Adipocyte (in vitro differentiated cells): ENCODE results near the gene FHAD1.

Experiments
- DNase-seq: peaks from one replicate; pipeline ENCODE4 v3.0.0-alpha.2; 2015; ENCODE audit warnings: low read depth
- H3K27me3 ChIP-seq: replicated peaks from 2 replicates; pipeline ENCODE4 v1.7.0; 2013; ENCODE audit warnings: mild to moderate bottlenecking, low read length, moderate library complexity; ENCODE audit not compliant: control insufficient read depth, insufficient read depth
- H3K36me3 ChIP-seq: 2 replicates; pipeline ENCODE4 v1.7.0; 2013; ENCODE audit warnings: low read length, mild to moderate bottlenecking, moderate library complexity; ENCODE audit not compliant: control insufficient read depth, insufficient read depth, severe bottlenecking
- H3K4me1 ChIP-seq: 2 replicates; pipeline ENCODE4 v1.7.0; 2013; ENCODE audit warnings: mild to moderate bottlenecking, low read length, moderate library complexity; ENCODE audit not compliant: control insufficient read depth, insufficient read depth
- H3K4me3 ChIP-seq: 2 replicates; pipeline ENCODE4 v1.7.0; 2013; ENCODE audit warnings: mild to moderate bottlenecking, low read length, moderate library complexity
- H3K9ac ChIP-seq: 2 replicates; pipeline ENCODE4 v1.7.0; 2013; ENCODE audit warnings: mild to moderate bottlenecking, low read length, moderate library complexity
- H3K9me3 ChIP-seq: 2 replicates; pipeline ENCODE4 v1.7.0; 2013; ENCODE audit warnings: mild to moderate bottlenecking, low read length, moderate library complexity; ENCODE audit not compliant: control insufficient read depth

FHAD1 gene

GRCh38 chr1:15236746-15237145, 10.3 kb upstream of the FHAD1 start:
- no peaks in the 10 kb centered on the region for H3K9me3 ChIP-seq
- peaks cover 39% of the 10 kb centered on the region for H3K27me3 ChIP-seq
- no peak overlapping the region for H3K4me3 ChIP-seq
- H3K36me3 ChIP-seq: no peaks in the 10 kb centered on the region
- no peak overlapping the region for H3K9ac ChIP-seq
- no peak for DNase-seq
- H3K4me1 ChIP-seq: no peaks in the 10 kb centered on the region

- Histone ChIP-seq H3K9me3 (no peaks in the 10 kb centered on the region), H3K4me3 (no peak overlapping the region), H3K27me3 (peaks cover 57% of the 10 kb centered on the region), H3K9ac (no peak overlapping the region), H3K36me3 (no peaks in the 10 kb centered on the region), H3K4me1 (no peaks in the 10 kb centered on the region)
- DNase-seq: no peak
These were observed 8.2 kb upstream of the FHAD1 start for GRCh38 chr1:15238789-15239188.

- no peak for DNase-seq
- Histone ChIP-seq H3K36me3 (no peaks in the 10 kb centered on the region), H3K4me3 (no peak overlapping the region), H3K9me3 (peaks cover 7% of the 10 kb centered on the region), H3K27me3 (peaks cover 46% of the 10 kb centered on the region), H3K9ac (no peak overlapping the region), H3K4me1 (peaks cover 13% of the 10 kb centered on the region)
These were observed 4.3 kb upstream of the FHAD1 start for GRCh38 chr1:15242766-15243165.

GRCh38 chr1:15243275-15244043, 3.6 kb upstream of the FHAD1 start:
- Histone ChIP-seq H3K27me3 (peaks cover 52% of the 10 kb centered on the region), H3K9me3 (peaks cover 7% of the 10 kb centered on the region), H3K4me1 (peaks cover 13% of the 10 kb centered on the region), H3K9ac (no peak overlapping the region), H3K4me3 (no peak overlapping the region), H3K36me3 (no peaks in the 10 kb centered on the region)
- DNase-seq: no peak

GRCh38 chr1:15244813-15245212, 2.2 kb upstream of the FHAD1 start:
- peaks cover 60% of the 10 kb centered on the region for H3K27me3 ChIP-seq
- DNase-seq: no peak
- H3K4me1 ChIP-seq: peaks cover 13% of the 10 kb centered on the region
- H3K36me3 ChIP-seq: no peaks in the 10 kb centered on the region
- no peak overlapping the region for H3K9ac ChIP-seq
- H3K9me3 ChIP-seq: peaks cover 7% of the 10 kb centered on the region
- no peak overlapping the region for H3K4me3 ChIP-seq

GRCh38 chr1:15245593-15246360, 1.2 kb upstream of the FHAD1 start:
- peaks cover 7% of the 10 kb centered on the region for H3K9me3 ChIP-seq
- no peaks in the 10 kb centered on the region for H3K36me3 ChIP-seq
- H3K9ac ChIP-seq: no peak overlapping the region
- no peak overlapping the region for H3K4me3 ChIP-seq
- DNase-seq: peak; percentile 45
- H3K4me1 ChIP-seq: peaks cover 13% of the 10 kb centered on the region
- peaks cover 63% of the 10 kb centered on the region for H3K27me3 ChIP-seq

GRCh38 chr1:15248216-15248615, 1.2 kb downstream of the FHAD1 start:
- Histone ChIP-seq H3K4me1 (peaks cover 13% of the 10 kb centered on the region), H3K4me3 (no peak overlapping the region), H3K27me3 (peaks cover 76% of the 10 kb centered on the region), H3K9ac (no peak overlapping the region), H3K9me3 (peaks cover 7% of the 10 kb centered on the region), H3K36me3 (no peaks in the 10 kb centered on the region)
- DNase-seq: no peak

GRCh38 chr1:15249081-15249480, 2.1 kb downstream of the FHAD1 start:
- Histone ChIP-seq H3K4me1 (peaks cover 13% of the 10 kb centered on the region), H3K36me3 (no peaks in the 10 kb centered on the region), H3K9me3 (peaks cover 7% of the 10 kb centered on the region), H3K4me3 (no peak overlapping the region), H3K9ac (no peak overlapping the region), H3K27me3 (peaks cover 77% of the 10 kb centered on the region)
- DNase-seq: no peak

GRCh38 chr1:15251857-15252835, 5.1 kb downstream of the FHAD1 start:
- DNase-seq: no peak
- H3K36me3 ChIP-seq: no peaks in the 10 kb centered on the region
- H3K9me3 ChIP-seq: no peaks in the 10 kb centered on the region
- H3K27me3 ChIP-seq: peaks cover 88% of the 10 kb centered on the region
- H3K4me1 ChIP-seq: no peaks in the 10 kb centered on the region
- H3K9ac ChIP-seq: no peak overlapping the region
- no peak overlapping the region for H3K4me3 ChIP-seq

GRCh38 chr1:15254559-15254958, 7.5 kb downstream of the FHAD1 start:
- Histone ChIP-seq H3K4me3 (no peak overlapping the region), H3K9ac (no peak overlapping the region), H3K27me3 (peaks cover 82% of the 10 kb centered on the region), H3K9me3 (no peaks in the 10 kb centered on the region), H3K36me3 (no peaks in the 10 kb centered on the region), H3K4me1 (no peaks in the 10 kb centered on the region)
- DNase-seq: no peak
